K562 (cell line): Measurements from ENCODE around the gene SUPT5H.
A peak's percentile ranks its signal among the peaks of the same experiment; 100 is the strongest.

Source experiments
- ERF ChIP-seq: fragments of 450-650 bp; formaldehyde crosslinking; IDR thresholded peaks from 2 replicates; pipeline ENCODE4 v1.4.0; 2020; ENCODE audit warnings: mild to moderate bottlenecking, mixed read lengths
- KHSRP ChIP-seq: fragments of 450-650 bp; IDR thresholded peaks from 2 replicates; pipeline ENCODE4 v1.6.1; 2017
- POLR2A ChIP-seq: fragments of 450-650 bp; conservative IDR thresholded peaks from 2 replicates; pipeline ENCODE4 v1.6.1; 2016
- ZNF253 ChIP-seq: fragments of 250-450 bp; sonication (Bioruptor Pico); conservative IDR thresholded peaks from 2 replicates; pipeline ENCODE4 v1.6.1; 2021; ENCODE audit warnings: mild to moderate bottlenecking
- TF ChIP-seq, protein P1 (sequence below), 3 experiments: IDR thresholded peaks in 2 of 3; conservative IDR thresholded peaks in 1 of 3; 2 replicates each; pipeline ENCODE4 v1.5.1; 2011 to 2012; ENCODE audit warnings: low read length in 3 of 3, mild to moderate bottlenecking in 3 of 3, control low read depth in 2 of 3, improper control_type of control experiment in 1 of 3, inconsistent platforms in 1 of 3, low read depth in 1 of 3, mixed read lengths in 1 of 3, moderate library complexity in 1 of 3; ENCODE audit not compliant: insufficient read depth in 2 of 3
- TF ChIP-seq, protein P2 (sequence below), 2 experiments: fragments of 450-650 bp in 1 of 2; sonication (generic) in 1 of 2; formaldehyde crosslinking; conservative IDR thresholded peaks; 2 replicates each; pipeline versions ENCODE4 v1.4.0 to v1.8.1; 2020 to 2022; ENCODE audit warnings: mild to moderate bottlenecking in 1 of 2, missing genetic modification reagents in 1 of 2

DNA sequence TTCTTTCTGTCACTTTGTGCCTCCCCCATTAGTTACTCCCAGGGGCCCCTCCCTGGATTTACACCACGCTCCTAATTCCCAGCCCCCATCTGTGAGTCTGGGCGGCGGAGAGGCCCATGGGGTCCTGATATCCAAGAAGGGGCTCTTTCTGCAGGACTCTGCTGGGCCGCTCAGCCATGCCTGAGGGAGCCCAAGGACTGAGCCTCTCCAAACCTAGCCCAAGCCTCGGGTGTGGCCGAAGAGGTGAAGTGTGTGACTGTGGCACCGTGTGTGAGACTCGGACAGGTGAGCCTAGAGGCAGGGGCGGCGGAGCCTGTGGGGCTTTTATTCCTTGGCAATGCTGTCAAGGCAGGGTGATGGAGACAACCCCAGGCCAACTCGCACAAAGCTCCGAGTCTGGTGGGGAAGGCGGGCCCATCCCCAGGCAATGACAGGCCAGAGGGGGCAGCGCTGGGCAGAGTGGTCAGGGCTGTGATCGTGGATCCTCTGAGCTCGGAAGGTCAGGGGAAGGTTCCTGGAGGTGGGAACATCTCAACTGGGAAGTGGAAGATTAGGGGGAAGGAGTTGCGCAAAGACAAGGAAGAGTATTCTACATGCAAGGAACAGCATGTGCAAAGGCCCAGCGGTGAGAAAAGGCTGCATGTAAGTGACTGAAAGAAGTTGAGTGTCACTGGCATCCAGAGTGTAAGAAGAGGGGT is 31.3 kb upstream of the SUPT5H start:
- TF ChIP-seq, protein P1, sequence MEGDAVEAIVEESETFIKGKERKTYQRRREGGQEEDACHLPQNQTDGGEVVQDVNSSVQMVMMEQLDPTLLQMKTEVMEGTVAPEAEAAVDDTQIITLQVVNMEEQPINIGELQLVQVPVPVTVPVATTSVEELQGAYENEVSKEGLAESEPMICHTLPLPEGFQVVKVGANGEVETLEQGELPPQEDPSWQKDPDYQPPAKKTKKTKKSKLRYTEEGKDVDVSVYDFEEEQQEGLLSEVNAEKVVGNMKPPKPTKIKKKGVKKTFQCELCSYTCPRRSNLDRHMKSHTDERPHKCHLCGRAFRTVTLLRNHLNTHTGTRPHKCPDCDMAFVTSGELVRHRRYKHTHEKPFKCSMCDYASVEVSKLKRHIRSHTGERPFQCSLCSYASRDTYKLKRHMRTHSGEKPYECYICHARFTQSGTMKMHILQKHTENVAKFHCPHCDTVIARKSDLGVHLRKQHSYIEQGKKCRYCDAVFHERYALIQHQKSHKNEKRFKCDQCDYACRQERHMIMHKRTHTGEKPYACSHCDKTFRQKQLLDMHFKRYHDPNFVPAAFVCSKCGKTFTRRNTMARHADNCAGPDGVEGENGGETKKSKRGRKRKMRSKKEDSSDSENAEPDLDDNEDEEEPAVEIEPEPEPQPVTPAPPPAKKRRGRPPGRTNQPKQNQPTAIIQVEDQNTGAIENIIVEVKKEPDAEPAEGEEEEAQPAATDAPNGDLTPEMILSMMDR (IDR thresholded peaks at IDR 0.05 in 2 of 3, conservative IDR thresholded peaks at IDR 0.05 in 1 of 3; ENCODE audit: insufficient read depth in 2 of 3, low read depth in 1 of 3, low read length in 3 of 3): peak; percentile 36 to 65 (median 48); a peak in 5 of 6 replicates
- TF ChIP-seq ERF (CRISPR knock-in tag): no peak
- TF ChIP-seq KHSRP: no peak
- no peak for TF ChIP-seq ZNF253
- no peak for TF ChIP-seq POLR2A
- TF ChIP-seq, protein P2, sequence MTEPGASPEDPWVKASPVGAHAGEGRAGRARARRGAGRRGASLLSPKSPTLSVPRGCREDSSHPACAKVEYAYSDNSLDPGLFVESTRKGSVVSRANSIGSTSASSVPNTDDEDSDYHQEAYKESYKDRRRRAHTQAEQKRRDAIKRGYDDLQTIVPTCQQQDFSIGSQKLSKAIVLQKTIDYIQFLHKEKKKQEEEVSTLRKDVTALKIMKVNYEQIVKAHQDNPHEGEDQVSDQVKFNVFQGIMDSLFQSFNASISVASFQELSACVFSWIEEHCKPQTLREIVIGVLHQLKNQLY (CRISPR knock-in tag; conservative IDR thresholded peaks at IDR 0.05): no peak
